OCI-LY1 (cell line): ENCODE measurements around the gene GJC2.

Source experiments
- H2AFZ ChIP-seq: fragments of 200-600 bp; sonication (generic), shearing (Covaris generic); 2 replicates; pipeline ENCODE4 v1.6.0; 2014; ENCODE audit warnings: antibody characterized with exemption, mild to moderate bottlenecking, low read length
- H3F3A ChIP-seq: fragments of 200-600 bp; sonication (generic), shearing (Covaris generic); 2 replicates; pipeline ENCODE4 v1.6.0; 2014; ENCODE audit warnings: mild to moderate bottlenecking, antibody characterized with exemption, low read length, moderate library complexity; ENCODE audit not compliant: insufficient read depth
- H3K27ac ChIP-seq: fragments of 200-600 bp; sonication (generic); 2 replicates; pipeline ENCODE4 v1.5.1; 2014; ENCODE audit warnings: low read length, mixed run types, mild to moderate bottlenecking, low read depth; ENCODE audit not compliant: poor library complexity, severe bottlenecking
- H3K27me3 ChIP-seq: fragments of 200-600 bp; sonication (generic); 2 replicates; pipeline ENCODE4 v1.6.0; 2014; ENCODE audit warnings: antibody characterized with exemption, mild to moderate bottlenecking, low read length, moderate library complexity; ENCODE audit not compliant: insufficient read depth
- H3K36me3 ChIP-seq: fragments of 200-600 bp; sonication (generic); 2 replicates; pipeline ENCODE4 v1.6.1; 2014; ENCODE audit warnings: mild to moderate bottlenecking, antibody characterized with exemption, low read length, moderate library complexity, mixed read lengths; ENCODE audit not compliant: insufficient read depth
- H3K4me1 ChIP-seq: fragments of 200-600 bp; sonication (generic); 2 replicates; pipeline ENCODE4 v1.5.1; 2014; ENCODE audit warnings: mild to moderate bottlenecking, low read length, moderate library complexity; ENCODE audit not compliant: insufficient read depth, severe bottlenecking
- H3K4me2 ChIP-seq: fragments of 200-600 bp; sonication (generic), shearing (Covaris generic); 2 replicates; pipeline ENCODE4 v1.6.1; 2014; ENCODE audit warnings: low read length
- H3K4me3 ChIP-seq: fragments of 200-600 bp; sonication (generic); 2 replicates; pipeline ENCODE4 v1.5.1; 2014; ENCODE audit warnings: low read length, low read depth, mild to moderate bottlenecking, mixed read lengths; ENCODE audit not compliant: poor library complexity, severe bottlenecking
- H3K79me2 ChIP-seq: fragments of 200-600 bp; shearing (Covaris generic); 2 replicates; pipeline ENCODE4 v1.6.1; 2016; ENCODE audit warnings: mixed run types, low read length, mixed read lengths; ENCODE audit not compliant: insufficient read depth
- H3K9ac ChIP-seq: fragments of 200-600 bp; sonication (generic), shearing (Covaris generic); 2 replicates; pipeline ENCODE4 v1.6.1; 2014; ENCODE audit warnings: mild to moderate bottlenecking, low read length, mixed read lengths
- H3K9me2 ChIP-seq: fragments of 200-600 bp; sonication (generic), shearing (Covaris generic); 2 replicates; pipeline ENCODE4 v1.6.1; 2014; ENCODE audit warnings: low read depth, mild to moderate bottlenecking, low read length, mixed read lengths
- H3K9me3 ChIP-seq: fragments of 200-600 bp; shearing (Covaris generic); 2 replicates; pipeline ENCODE4 v1.6.1; 2014; ENCODE audit warnings: low read length, mixed read lengths
- H4K20me1 ChIP-seq: fragments of 200-600 bp; sonication (generic), shearing (Covaris generic); 2 replicates; pipeline ENCODE4 v1.6.0; 2016; ENCODE audit warnings: mild to moderate bottlenecking, low read length; ENCODE audit not compliant: insufficient read depth
- EZH2 ChIP-seq: fragments of 200-600 bp; sonication (generic), shearing (Covaris generic); IDR thresholded peaks from 2 replicates; pipeline ENCODE4 v1.8.0; 2017; ENCODE audit warnings: borderline replicate concordance, mixed run types, mild to moderate bottlenecking, antibody characterized with exemption, low read length, moderate library complexity, mixed read lengths
- TF ChIP-seq, protein P1 (sequence below): fragments of 200-600 bp; sonication (generic), shearing (Covaris generic); IDR thresholded peaks from 2 replicates; pipeline ENCODE4 v1.5.1; 2017; ENCODE audit warnings: mild to moderate bottlenecking, antibody characterized with exemption, low read length, moderate library complexity, mixed read lengths

GJC2 gene

DNA sequence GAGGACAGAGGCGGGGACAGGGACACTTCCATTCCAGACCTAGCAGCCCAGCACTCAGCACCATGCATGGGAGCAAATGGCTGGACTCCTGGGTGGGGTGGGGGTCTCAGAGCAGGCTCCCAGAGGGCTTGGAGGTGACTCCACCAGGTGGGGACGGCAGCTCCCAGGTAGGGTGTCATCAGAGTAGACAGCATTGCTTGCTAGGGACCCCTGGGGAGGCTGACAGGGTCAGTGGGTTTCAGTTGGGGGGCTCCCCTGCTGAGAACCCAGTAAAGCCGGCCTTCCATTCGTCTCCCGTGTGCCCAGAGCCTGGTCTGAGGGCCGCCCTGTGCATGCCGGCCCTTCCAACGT is 4.8 kb upstream of the GJC2 start:
- Histone ChIP-seq H2AFZ (no peak overlapping the region), H3K4me1 (peaks cover 40% of the 10 kb centered on the region), H3K9me2 (no peaks in the 10 kb centered on the region), H3K4me2 (no peak overlapping the region), H3K79me2 (peaks cover 27% of the 10 kb centered on the region; the same call in 1 of the 2 replicates), H3K27me3 (no peaks in the 10 kb centered on the region), H3K9ac (no peak overlapping the region), H3K4me3 (no peak overlapping the region), H3K27ac (no peak overlapping the region), H3F3A (no peaks in the 10 kb centered on the region), H4K20me1 (no peaks in the 10 kb centered on the region), H3K9me3 (no peaks in the 10 kb centered on the region), H3K36me3 (peaks cover 14% of the 10 kb centered on the region; the same call in 1 of the 2 replicates)
- TF ChIP-seq EZH2 = no peak
- TF ChIP-seq, protein P1, sequence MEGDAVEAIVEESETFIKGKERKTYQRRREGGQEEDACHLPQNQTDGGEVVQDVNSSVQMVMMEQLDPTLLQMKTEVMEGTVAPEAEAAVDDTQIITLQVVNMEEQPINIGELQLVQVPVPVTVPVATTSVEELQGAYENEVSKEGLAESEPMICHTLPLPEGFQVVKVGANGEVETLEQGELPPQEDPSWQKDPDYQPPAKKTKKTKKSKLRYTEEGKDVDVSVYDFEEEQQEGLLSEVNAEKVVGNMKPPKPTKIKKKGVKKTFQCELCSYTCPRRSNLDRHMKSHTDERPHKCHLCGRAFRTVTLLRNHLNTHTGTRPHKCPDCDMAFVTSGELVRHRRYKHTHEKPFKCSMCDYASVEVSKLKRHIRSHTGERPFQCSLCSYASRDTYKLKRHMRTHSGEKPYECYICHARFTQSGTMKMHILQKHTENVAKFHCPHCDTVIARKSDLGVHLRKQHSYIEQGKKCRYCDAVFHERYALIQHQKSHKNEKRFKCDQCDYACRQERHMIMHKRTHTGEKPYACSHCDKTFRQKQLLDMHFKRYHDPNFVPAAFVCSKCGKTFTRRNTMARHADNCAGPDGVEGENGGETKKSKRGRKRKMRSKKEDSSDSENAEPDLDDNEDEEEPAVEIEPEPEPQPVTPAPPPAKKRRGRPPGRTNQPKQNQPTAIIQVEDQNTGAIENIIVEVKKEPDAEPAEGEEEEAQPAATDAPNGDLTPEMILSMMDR = no peak

DNA sequence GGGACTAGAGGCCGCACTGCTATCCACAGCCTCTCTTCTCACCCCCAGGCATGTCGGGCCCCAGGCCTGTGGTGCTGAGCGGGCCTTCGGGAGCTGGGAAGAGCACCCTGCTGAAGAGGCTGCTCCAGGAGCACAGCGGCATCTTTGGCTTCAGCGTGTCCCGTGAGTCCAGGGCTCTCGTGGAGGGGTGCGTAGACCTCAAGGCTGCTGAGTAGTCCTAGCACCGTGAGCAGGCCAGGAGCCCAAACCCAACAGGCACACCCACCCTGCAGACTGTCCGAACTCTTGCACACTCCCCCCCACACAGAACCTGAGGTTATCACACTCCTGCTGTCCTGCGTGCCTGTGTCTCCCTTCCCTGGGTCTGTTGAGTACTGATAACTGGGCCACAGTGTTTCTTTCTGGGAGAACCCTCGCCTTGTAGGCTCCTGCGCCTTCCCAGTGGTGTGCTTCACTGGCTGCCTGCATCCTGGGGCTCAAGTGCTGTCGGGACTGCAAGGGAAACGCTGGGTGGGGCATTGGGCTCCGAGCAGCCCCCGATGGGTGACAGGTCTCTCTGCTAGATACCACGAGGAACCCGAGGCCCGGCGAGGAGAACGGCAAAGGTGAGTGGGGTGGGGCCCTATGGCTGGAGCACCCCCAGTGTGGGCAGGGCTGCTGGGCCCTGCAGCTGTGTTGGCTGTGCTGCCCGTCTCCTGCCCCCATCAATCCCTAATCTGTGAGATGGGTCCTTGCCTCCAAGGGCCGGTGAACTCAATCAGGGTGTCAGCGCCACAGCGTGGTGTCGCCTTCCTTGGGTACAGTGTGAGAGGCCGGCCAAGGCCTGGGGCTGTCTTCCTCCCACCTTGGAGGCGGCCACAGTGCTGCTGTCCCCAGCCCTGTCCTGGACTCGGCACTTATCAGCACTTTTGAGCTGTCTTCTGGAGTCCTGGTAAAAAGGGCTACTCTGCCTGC is 4.0 kb upstream of the GJC2 start:
- no peak for TF ChIP-seq EZH2
- TF ChIP-seq, protein P1 = no peak
- peaks cover 25% of the 10 kb centered on the region; the same call in 1 of the 2 replicates for H3K79me2 ChIP-seq

DNA sequence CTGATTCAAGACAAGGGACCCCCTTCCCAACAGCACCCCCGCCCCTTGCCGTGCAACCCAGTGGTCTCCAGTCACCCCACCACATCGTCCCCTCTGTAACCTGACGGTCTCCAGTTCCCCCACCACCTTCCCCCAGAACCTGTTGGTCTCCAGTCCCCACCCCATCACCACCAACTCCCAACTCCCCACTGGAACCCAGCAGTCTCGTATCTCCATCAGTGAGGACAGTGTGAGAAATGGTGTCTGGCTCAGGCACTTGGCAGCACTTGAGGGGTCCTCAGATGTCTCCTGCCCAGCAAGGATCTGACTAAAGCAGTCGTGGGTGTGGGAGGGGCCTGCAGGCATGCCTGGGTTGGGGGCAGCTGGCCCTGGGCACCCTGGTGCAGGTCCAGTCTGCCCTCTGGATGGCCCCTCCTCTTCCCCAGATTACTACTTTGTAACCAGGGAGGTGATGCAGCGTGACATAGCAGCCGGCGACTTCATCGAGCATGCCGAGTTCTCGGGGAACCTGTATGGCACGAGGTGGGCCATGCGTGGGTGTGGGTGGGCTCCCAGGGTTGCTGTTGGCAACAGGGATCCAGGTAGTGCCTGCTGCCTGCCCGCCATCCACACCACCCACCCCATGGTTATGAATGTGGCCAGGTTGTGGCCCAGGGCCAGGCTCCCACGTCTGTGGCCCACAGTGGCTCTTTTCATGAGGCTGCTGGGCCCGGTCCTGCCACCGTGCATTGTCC is 3.1 kb upstream of the GJC2 start:
- Histone ChIP-seq H3K9ac (no peak overlapping the region), H3K4me1 (peaks cover 33% of the 10 kb centered on the region), H2AFZ (no peak overlapping the region), H3K4me3 (no peak overlapping the region), H3K9me2 (no peaks in the 10 kb centered on the region), H3K36me3 (peaks cover 14% of the 10 kb centered on the region; the same call in 1 of the 2 replicates), H3K27me3 (no peaks in the 10 kb centered on the region), H3K27ac (no peak overlapping the region), H3K4me2 (no peak overlapping the region), H3K79me2 (peaks cover 17% of the 10 kb centered on the region; the same call in 1 of the 2 replicates), H3F3A (no peaks in the 10 kb centered on the region), H4K20me1 (no peaks in the 10 kb centered on the region), H3K9me3 (no peaks in the 10 kb centered on the region)
- no peak for TF ChIP-seq EZH2
- TF ChIP-seq, protein P1 = no peak

More for the DNA sequence above, 4.0 kb upstream of the GJC2 start:
- no peak overlapping the region for H3K4me2 ChIP-seq
- no peaks in the 10 kb centered on the region for H3K27me3 ChIP-seq
- H3K9ac ChIP-seq = no peak overlapping the region
- no peaks in the 10 kb centered on the region for H3K9me3 ChIP-seq
- H2AFZ ChIP-seq = no peak overlapping the region
- H3K27ac ChIP-seq = no peak overlapping the region
- no peak overlapping the region for H3K4me3 ChIP-seq
- peaks cover 40% of the 10 kb centered on the region for H3K4me1 ChIP-seq
- H4K20me1 ChIP-seq = no peaks in the 10 kb centered on the region
- H3F3A ChIP-seq = no peaks in the 10 kb centered on the region
- no peaks in the 10 kb centered on the region for H3K9me2 ChIP-seq
- peaks cover 14% of the 10 kb centered on the region; the same call in 1 of the 2 replicates for H3K36me3 ChIP-seq
